SK-N-MC (cell line): ENCODE results near the gene GGT6.

Experiments used
- FOXP2 ChIP-seq: optimal IDR thresholded peaks from 2 replicates; pipeline ENCODE3; 2011; ENCODE audit warnings: mild to moderate bottlenecking, moderate library complexity; ENCODE audit not compliant: insufficient read depth; ENCODE audit errors: extremely low read length, control extremely low read depth
- POLR2AphosphoS5 ChIP-seq: IDR thresholded peaks from 2 replicates; pipeline ENCODE4 v1.6.1; 2012; ENCODE audit warnings: mild to moderate bottlenecking, low read depth, low read length, borderline replicate concordance

DNA sequence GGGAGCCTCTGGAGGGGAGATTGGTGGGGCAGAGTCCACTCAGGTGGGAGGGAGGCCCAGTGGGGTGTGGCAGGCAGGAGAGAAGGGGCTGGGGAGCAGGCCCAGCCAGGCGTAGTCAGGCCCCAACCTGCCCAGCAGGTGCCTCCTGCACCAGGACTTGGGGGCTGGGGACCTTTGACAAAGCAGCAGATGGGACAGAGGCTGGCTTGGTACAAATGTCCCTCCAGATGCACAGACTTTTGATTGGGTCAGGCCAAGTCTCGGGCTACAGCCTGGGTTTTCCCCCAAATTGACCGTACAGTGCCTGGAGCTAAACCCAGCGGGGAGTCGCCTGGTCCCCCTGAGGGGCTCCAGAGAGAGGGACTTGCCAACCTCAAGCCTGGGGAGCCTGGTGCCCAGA, 411 bp downstream of the GGT6 start:
- TF ChIP-seq POLR2AphosphoS5 (no peak), FOXP2 (no peak)
